Measurements from ENCODE around the gene STK32A.
"Not testable (repeated sequence)": the region's sequence is repeated elsewhere in the genome, so short reads cannot be mapped to it uniquely, and the experiment has no call there.

Gene STK32A

GRCh38 chr5:147240266-147240985, 5.6 kb downstream of the STK32A start:
- no peak for DNase-seq (ENCODE audit: low read depth in 1 of 2, low spot score in 1 of 2)
- H3K27me3 ChIP-seq (ENCODE audit: insufficient read depth, poor library complexity, severe bottlenecking), result peaks cover 14% of the 10 kb centered on the region
- H3K27ac ChIP-seq (replicated peaks), result no peak overlapping the region
- no peak for TF ChIP-seq POLR2AphosphoS5 (IDR thresholded peaks at IDR 0.05; ENCODE audit: low read depth)
- TF ChIP-seq, protein P1, sequence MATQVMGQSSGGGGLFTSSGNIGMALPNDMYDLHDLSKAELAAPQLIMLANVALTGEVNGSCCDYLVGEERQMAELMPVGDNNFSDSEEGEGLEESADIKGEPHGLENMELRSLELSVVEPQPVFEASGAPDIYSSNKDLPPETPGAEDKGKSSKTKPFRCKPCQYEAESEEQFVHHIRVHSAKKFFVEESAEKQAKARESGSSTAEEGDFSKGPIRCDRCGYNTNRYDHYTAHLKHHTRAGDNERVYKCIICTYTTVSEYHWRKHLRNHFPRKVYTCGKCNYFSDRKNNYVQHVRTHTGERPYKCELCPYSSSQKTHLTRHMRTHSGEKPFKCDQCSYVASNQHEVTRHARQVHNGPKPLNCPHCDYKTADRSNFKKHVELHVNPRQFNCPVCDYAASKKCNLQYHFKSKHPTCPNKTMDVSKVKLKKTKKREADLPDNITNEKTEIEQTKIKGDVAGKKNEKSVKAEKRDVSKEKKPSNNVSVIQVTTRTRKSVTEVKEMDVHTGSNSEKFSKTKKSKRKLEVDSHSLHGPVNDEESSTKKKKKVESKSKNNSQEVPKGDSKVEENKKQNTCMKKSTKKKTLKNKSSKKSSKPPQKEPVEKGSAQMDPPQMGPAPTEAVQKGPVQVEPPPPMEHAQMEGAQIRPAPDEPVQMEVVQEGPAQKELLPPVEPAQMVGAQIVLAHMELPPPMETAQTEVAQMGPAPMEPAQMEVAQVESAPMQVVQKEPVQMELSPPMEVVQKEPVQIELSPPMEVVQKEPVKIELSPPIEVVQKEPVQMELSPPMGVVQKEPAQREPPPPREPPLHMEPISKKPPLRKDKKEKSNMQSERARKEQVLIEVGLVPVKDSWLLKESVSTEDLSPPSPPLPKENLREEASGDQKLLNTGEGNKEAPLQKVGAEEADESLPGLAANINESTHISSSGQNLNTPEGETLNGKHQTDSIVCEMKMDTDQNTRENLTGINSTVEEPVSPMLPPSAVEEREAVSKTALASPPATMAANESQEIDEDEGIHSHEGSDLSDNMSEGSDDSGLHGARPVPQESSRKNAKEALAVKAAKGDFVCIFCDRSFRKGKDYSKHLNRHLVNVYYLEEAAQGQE (IDR thresholded peaks at IDR 0.05; ENCODE audit: insufficient replicate concordance, low read depth), result no peak
- no peak for TF ChIP-seq SPI1 (IDR thresholded peaks at IDR 0.05; ENCODE audit: borderline replicate concordance, low read depth)
- no peak for TF ChIP-seq GABPA (IDR thresholded peaks at IDR 0.05; ENCODE audit: low read depth)
- no peak for TF ChIP-seq CTCF (IDR thresholded peaks at IDR 0.05; ENCODE audit: insufficient read depth, low read length)
- H3K4me3 ChIP-seq (replicated peaks; ENCODE audit: insufficient read depth, low read length), result no peak overlapping the region

DNA sequence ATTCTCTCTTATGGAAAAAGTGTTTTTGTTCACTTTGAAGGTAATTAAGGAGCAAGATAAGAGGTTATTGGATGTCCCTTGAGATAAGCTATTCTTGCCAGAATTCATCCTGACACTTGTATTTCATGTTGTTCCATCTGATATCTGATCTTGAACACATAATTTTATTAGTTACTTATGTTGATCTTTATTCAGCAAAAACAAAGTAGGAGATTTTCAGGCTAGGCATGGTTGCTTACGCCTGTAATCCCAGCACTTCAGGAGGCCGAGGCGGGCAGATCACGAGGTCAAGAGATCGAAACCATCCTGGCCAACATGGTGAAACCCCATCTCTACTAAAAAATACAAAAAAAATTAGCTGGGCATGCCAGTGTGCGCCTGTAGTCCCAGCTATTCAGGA, 8.4 kb downstream of the STK32A start:
- DNase-seq (ENCODE audit: low read depth in 1 of 2, low spot score in 1 of 2); H3K4me3 ChIP-seq (replicated peaks; ENCODE audit: insufficient read depth, low read length); H3K27me3 ChIP-seq (ENCODE audit: insufficient read depth, poor library complexity, severe bottlenecking); H3K27ac ChIP-seq (replicated peaks): not testable (repeated sequence)

GRCh38 chr5:147245381-147246165, 10.7 kb downstream of the STK32A start:
- no peak for TF ChIP-seq CTCF (IDR thresholded peaks at IDR 0.05; ENCODE audit: insufficient read depth, low read length)
- no peak for TF ChIP-seq GABPA (IDR thresholded peaks at IDR 0.05; ENCODE audit: low read depth)
- TF ChIP-seq, protein P1 (IDR thresholded peaks at IDR 0.05; ENCODE audit: insufficient replicate concordance, low read depth), result no peak
- no peak for TF ChIP-seq POLR2AphosphoS5 (IDR thresholded peaks at IDR 0.05; ENCODE audit: low read depth)
- TF ChIP-seq SPI1 (IDR thresholded peaks at IDR 0.05; ENCODE audit: borderline replicate concordance, low read depth), result no peak
- no peak for DNase-seq (ENCODE audit: low read depth in 1 of 2, low spot score in 1 of 2)
- no peak overlapping the region for H3K27ac ChIP-seq (replicated peaks)
- H3K4me3 ChIP-seq (replicated peaks; ENCODE audit: insufficient read depth, low read length), result no peak overlapping the region
- H3K27me3 ChIP-seq (ENCODE audit: insufficient read depth, poor library complexity, severe bottlenecking), result peaks cover 10% of the 10 kb centered on the region

DNA sequence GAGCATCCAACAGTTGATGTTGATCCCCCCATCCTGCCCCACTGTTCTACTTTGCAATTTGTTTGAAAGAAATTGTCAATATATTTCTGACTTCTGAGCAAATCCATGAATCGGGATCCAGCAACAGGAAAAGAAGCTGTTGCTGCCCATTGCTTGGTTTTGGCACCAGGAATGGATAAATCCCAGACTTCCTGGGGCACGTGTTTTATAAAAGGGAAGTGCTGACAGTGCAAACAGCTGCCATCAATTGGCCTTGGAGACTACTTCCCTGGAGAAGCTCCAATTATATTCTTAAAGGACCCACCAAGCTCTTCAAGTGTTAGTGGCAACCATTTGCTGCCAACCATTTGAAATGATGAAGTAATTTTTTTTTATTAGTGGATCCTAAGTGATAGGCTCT, 13.7 kb downstream of the STK32A start:
- no peak for DNase-seq (ENCODE audit: low read depth in 1 of 2, low spot score in 1 of 2)

More for the DNA sequence above, 13.7 kb downstream of the STK32A start:
- Histone ChIP-seq H3K27ac (replicated peaks) (no peak overlapping the region), H3K27me3 (ENCODE audit: insufficient read depth, poor library complexity, severe bottlenecking) (peaks cover 10% of the 10 kb centered on the region), H3K4me3 (replicated peaks; ENCODE audit: insufficient read depth, low read length) (no peak overlapping the region)
- no peak for TF ChIP-seq SPI1 (IDR thresholded peaks at IDR 0.05; ENCODE audit: borderline replicate concordance, low read depth)
- no peak for TF ChIP-seq POLR2AphosphoS5 (IDR thresholded peaks at IDR 0.05; ENCODE audit: low read depth)
- no peak for TF ChIP-seq CTCF (IDR thresholded peaks at IDR 0.05; ENCODE audit: insufficient read depth, low read length)
- TF ChIP-seq GABPA (IDR thresholded peaks at IDR 0.05; ENCODE audit: low read depth), result no peak
- TF ChIP-seq, protein P1 (IDR thresholded peaks at IDR 0.05; ENCODE audit: insufficient replicate concordance, low read depth), result no peak
